Measurements from ENCODE around the gene NFATC1.

DNA sequence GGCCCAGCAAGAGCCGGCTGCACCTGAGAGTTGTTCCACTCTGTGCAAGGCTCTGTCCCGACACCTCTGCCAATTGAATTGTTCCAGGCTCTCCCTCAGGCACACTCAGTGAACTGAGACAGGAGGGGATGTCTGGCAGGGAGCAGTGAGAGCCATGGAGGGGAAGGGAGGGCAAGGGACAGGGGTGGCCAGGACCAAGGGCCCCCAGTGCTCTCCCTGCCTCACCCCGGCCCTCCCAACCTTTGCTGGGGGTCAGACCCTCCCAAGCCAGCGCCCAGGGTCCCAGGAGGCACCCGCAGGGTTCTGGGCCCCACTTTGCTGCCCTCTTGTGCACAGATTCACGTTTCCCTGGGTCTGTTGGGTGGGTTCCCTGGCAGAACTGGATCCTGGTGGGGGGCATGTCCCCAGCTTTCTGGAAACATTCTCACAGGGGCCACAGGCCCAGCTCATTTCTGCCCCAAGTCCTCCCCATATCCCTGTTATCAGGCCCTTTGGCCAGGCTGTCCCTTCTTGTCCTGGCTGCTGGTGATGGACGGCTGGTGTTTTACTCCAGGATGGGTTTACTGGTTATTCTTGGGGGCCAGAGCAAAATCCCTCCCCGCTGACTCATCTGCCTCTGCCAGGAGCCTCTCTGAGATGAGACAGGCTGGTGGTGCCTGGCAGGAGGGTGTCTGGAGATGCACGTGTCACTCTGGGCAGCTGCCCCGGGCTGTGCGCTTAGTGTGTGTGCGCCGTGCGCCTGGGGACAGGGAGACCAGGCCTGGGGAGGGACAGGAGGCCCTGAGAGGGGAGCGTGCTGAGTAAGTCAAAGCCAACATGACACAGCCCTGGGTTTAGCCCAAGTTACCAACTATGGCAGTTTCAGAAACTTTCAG is 147.4 kb downstream of the NFATC1 start:
- TF ChIP-seq RARB (CRISPR knock-in tag; IDR thresholded peaks at IDR 0.05) (no peak), BACH2 (CRISPR knock-in tag; IDR thresholded peaks at IDR 0.05; ENCODE audit: borderline replicate concordance) (no peak), TOX (CRISPR knock-in tag; IDR thresholded peaks at IDR 0.05; ENCODE audit: borderline replicate concordance) (no peak), TSHZ2 (CRISPR knock-in tag; IDR thresholded peaks at IDR 0.05) (no peak), PPARA (CRISPR knock-in tag; IDR thresholded peaks at IDR 0.05; ENCODE audit: borderline replicate concordance) (no peak), SNAI2 (CRISPR knock-in tag; IDR thresholded peaks at IDR 0.05) (no peak), ZNF8 (CRISPR knock-in tag; IDR thresholded peaks at IDR 0.05) (no peak), PATZ1 (CRISPR knock-in tag; IDR thresholded peaks at IDR 0.05; ENCODE audit: borderline replicate concordance) (no peak), ZNF70 (CRISPR knock-in tag; IDR thresholded peaks at IDR 0.05) (no peak), ARNTL (CRISPR knock-in tag; IDR thresholded peaks at IDR 0.05; ENCODE audit: borderline replicate concordance, low read depth) (no peak)
- TF ChIP-seq, protein P1, sequence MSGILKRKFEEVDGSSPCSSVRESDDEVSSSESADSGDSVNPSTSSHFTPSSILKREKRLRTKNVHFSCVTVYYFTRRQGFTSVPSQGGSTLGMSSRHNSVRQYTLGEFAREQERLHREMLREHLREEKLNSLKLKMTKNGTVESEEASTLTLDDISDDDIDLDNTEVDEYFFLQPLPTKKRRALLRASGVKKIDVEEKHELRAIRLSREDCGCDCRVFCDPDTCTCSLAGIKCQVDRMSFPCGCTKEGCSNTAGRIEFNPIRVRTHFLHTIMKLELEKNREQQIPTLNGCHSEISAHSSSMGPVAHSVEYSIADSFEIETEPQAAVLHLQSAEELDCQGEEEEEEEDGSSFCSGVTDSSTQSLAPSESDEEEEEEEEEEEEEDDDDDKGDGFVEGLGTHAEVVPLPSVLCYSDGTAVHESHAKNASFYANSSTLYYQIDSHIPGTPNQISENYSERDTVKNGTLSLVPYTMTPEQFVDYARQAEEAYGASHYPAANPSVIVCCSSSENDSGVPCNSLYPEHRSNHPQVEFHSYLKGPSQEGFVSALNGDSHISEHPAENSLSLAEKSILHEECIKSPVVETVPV (CRISPR knock-in tag; IDR thresholded peaks at IDR 0.05): no peak
